Ramos (cell line): ENCODE results near the gene MNT.

Experiments used
- in situ Hi-C: fragments of 300-500 bp; cut with MboI; formaldehyde crosslinking; loops from one replicate; pipeline ENCODE4 v1.14.3; 2022; ENCODE audit warnings: low sequenced_read_pairs; ENCODE audit not compliant: unreplicated experiment

MNT gene

GRCh38 chr17:2396568-2397246 is 4.2 kb downstream of the MNT start:
- in situ Hi-C loops, result no loop called here

GRCh38 chr17:2396192-2396567 is 4.7 kb downstream of the MNT start:
- in situ Hi-C loops, result no loop called here

DNA sequence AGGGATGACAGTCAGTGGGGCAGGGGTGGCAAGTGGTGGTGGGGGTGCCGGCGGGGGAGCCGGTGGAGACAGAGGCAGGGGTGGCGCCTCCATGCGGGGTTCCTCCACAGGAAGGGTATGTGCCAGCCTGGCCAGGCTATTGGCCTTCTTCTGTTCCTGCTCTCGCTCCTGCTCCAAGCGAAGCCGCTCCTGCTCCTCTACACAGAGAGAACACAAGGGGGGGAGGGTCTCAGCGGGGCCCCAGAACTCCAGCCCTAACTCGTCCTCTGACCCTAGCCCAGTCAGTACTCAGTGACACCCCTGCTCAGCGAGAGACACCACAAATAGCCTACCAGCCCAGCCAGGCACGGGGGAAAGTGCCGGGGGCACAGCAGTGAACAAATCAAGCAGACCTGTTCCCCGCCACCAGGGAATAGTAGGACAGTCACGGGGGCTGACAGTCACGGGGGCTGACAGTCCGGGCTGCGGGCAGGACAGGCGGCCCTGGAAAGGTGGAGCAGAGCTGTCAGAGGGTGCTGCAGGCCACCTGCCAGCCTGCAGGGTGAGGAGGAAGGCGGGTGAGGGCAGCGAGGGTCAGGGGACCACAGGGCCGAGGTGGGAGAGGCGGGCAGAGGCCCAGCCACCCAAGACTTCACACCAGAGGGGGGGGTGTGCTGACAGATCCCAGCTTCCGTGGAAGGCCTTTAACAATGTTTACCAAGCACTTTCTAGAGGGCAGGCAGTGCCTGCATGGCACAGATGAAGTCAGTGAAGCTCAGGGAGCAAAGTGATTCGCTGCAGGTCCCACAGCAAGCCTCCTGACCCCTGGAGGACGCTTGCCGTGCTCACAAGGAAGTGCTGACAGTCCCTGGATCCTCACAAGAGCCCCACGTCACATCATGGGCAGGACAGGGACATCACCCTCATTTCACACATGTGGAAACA is 5.3 kb downstream of the MNT start:
- in situ Hi-C loops, result no loop called here

- in situ Hi-C loops, result no loop called here
Observed at GRCh38 chr17:2394775-2395201, 6.1 kb downstream of the MNT start.

- in situ Hi-C loops, result no loop called here
Observed at GRCh38 chr17:2393954-2394749, 6.7 kb downstream of the MNT start.

GRCh38 chr17:2393174-2393953 is 7.5 kb downstream of the MNT start:
- in situ Hi-C loops, result no loop called here

GRCh38 chr17:2392252-2393173 is 8.3 kb downstream of the MNT start:
- in situ Hi-C loops, result no loop called here

- in situ Hi-C loops, result no loop called here
Observed at GRCh38 chr17:2391597-2392251, 9.1 kb downstream of the MNT start.

GRCh38 chr17:2390199-2390836 is 10.5 kb downstream of the MNT start:
- in situ Hi-C loops, result no loop called here

GRCh38 chr17:2388683-2389055 is 12.2 kb downstream of the MNT start:
- in situ Hi-C loops, result no loop called here

DNA sequence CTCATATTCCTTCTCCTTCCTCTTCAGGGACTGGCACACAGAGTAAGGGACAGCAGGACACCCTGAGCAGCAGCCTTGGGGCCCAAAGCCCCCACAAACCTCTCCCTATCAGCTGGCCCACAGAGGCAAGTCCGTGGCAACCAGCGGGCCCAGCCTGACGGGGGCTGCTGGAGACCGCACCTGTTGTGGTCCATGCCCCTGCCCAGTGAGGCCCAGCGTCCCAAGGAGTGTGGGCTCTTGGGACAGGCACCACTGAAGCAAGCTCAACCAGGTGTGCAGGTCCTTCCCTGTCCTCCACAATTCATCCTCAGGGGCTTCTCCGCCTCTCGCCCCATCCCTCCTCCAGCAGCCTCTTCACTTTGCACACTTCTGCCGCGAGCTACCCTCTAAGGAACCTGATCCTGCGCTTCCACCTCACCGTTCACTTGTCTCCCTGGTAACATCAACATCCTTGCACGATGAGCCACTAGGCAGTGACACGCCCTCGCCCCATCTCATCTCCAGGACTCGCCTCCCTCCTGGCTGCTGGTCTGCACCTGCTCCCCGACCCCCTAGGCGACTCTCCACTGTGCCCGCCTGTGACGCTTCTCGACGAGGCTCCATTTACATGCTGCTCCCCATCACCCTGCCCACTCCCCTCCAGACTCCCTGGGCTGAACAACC is 12.7 kb downstream of the MNT start:
- in situ Hi-C loops, result no loop called here

DNA sequence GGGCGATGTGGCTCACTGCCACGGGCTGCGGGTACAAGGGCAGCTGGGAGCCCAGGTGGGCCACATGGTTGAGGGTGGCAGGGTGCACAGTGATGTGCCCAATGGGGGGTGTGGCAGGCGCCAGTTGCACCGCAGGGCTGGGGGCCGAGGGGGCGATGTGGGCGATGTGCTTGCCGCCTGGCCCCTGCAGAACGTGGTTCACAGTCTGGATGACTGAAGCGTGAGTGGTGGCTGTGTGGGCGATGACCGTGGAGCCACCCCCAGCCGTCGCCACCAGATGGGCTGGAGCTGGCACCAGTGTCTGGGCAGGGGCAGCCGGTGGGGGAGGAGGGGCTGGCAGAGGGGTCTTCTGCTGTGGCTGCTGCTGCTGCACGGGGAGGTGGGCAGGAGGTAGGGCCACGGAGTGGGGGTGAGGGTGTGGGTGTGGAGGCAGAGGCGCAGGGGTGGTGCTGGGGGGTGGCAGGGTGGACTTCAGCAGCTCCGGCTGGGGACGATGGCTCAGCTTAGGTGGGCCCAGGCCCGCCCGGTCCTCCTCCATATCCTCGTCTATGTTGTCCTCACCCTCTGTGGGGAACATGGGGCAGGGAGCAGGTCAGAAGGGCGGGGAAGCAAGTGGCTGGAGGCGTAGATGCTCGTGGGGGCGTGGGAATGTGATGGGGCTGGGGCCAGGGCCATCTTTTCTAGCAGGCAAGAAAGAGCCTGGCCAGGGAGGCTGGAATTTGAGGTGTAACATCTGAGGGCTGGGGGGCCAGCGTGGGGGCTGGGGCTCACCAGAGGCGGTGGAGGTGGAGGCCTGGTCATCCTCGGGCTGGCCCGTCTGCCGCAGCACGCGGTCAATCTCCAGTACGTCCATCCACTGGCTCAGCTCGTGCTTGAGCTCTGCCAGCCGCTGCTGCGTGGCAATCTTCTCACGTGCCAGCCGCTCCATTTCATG is 13.5 kb downstream of the MNT start:
- in situ Hi-C loops, result no loop called here

DNA sequence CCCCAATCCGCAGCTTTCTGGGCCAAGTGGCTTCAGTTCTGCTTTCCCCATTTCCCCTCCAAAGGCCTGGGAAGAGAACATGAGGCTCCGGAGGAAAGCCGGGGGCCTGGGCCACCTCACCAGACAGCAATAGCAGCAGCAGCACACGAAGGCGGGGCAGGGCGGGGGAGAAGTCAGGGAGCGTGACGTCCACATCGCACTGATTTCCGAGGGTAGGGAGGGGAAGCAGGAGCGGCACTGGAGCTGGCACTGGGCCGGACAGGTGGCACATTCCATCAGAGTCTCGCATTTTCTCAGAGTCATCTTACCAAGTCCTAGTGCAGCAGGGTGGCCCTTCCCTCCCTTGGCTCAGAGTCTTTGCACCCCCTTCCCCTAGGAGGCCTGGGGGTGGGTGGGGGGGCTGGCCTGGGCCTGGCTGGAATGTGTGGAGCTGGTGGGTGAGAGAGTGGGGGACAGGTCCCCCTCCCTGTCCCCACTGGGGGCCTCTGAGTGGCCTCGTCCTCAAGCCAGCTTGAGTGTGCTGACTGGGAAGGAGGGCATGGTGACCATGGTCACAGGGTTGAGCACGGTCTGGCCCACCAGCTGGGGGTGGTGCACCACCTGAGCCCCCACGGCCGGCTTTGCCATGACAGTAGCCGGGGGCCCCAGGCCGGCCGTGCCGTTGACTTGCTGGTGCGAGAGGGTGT is 14.3 kb downstream of the MNT start:
- in situ Hi-C loops, result no loop called here

DNA sequence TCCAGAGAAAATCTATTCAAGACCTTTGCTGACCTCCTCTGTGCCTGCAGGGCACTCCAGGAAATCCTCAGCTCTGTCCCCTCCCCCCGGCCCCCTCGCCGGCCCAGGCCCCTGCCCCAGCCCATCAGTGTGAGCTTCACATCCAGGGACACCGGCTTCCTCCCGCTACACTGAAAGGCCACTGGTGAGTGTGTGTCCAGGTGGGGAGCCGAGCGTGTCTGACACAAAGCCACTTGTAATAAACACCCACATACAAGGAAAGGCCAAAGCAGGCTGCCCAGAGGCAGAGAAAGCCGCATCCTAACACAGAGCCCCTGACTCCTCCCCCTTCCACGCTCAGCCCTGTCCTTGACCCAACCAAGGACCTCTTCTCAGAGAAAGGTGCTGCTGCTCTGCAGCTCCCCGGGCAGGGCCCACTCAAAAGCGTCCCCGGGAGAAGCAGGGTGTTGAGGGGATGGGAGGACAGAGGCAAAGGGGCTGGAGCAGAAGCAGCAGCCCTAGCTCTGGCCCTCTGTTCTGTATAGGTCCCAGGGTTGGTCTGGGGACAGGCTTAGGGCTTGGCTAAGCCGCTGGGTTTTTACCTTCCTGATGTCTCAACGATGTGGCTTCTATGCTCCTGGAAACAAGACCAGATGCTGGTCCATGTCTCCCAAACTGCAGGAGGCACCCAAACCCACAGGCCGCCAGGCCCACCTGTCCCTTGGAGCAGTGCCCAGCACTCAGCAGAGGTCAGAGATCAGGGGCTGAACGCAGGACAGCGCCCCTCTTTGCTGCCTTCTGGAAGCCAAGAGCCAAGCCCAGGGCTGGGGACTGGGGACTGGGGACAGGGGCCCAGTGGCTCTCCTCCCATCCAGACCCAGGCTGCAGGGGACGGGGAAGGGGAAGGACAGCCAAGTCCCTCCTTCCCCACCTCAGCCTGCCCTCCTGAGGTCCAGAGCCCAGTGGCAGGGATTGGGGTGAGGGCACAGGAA is 15.3 kb downstream of the MNT start:
- in situ Hi-C loops, result no loop called here
